ENCODE measurements around the gene SPDEF. TPM values are rescaled to one million over a fixed set of nuclear protein-coding genes. Genes with fewer than 3 reads are reported as not detected.

The SPDEF gene
- total RNA-seq, 4 donors from 2014 or later: 9.1 to 47.9 (median 28.7) TPM

DNA sequence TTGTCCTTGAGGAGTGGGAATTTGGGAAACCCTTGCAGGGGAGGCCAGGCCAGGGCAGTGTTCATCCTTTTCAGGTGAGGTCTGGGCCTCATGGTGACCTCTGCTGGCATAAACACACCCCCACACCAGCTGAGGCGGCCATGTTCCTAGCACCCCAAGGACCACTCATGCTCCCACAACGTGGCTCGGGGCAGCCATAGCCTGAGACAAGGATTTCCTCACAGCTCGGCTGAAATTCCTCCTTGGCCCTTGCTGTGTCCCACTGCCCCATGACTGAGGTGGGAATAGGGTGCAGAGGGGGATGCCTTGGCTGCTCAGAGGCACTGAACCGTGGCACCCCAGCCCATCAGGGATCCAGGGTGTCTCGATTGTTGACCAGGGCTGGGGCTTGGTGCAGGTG is 27.3 kb upstream of the SPDEF start:
- intact Hi-C loops (cut with DNase I; ENCODE audit: low total_unique reads): no loop called here
- no peak overlapping the region for H3K4me3 ChIP-seq (ENCODE audit: low read depth, poor library complexity, severe bottlenecking)
- TF ChIP-seq, protein P1, sequence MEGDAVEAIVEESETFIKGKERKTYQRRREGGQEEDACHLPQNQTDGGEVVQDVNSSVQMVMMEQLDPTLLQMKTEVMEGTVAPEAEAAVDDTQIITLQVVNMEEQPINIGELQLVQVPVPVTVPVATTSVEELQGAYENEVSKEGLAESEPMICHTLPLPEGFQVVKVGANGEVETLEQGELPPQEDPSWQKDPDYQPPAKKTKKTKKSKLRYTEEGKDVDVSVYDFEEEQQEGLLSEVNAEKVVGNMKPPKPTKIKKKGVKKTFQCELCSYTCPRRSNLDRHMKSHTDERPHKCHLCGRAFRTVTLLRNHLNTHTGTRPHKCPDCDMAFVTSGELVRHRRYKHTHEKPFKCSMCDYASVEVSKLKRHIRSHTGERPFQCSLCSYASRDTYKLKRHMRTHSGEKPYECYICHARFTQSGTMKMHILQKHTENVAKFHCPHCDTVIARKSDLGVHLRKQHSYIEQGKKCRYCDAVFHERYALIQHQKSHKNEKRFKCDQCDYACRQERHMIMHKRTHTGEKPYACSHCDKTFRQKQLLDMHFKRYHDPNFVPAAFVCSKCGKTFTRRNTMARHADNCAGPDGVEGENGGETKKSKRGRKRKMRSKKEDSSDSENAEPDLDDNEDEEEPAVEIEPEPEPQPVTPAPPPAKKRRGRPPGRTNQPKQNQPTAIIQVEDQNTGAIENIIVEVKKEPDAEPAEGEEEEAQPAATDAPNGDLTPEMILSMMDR (IDR thresholded peaks at IDR 0.05): no peak
- no peak for TF ChIP-seq POLR2A (IDR thresholded peaks at IDR 0.05)
- WGBS, 2 donors: 83 to 87% methylated on average over 6 of the region's 6 CpGs
- DNase-seq (ENCODE audit: low spot score in 2 of 2): no peak

DNA sequence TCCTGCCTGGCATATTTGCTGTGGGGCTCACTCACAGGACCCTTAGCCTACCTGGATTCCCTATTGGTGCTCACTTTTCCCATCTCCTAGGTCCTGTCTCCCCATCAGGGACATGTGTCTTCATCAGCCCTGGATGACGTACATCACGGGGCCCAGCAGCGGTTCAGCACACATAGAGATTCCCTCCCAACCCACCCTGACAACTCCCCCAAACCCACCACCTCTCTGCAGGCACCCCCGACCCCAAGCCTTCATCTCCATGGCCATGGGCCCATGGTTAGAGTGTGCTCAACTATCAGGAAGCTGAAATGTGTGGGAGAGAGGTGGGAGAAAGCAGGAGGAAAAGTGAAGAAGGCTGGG is 25.4 kb upstream of the SPDEF start:
- no peak for DNase-seq (ENCODE audit: low spot score in 2 of 2)
- 86 to 98% methylated on average over 4 of the region's 4 CpGs for WGBS, 2 donors
- TF ChIP-seq, protein P1 (IDR thresholded peaks at IDR 0.05): no peak
- TF ChIP-seq POLR2A (IDR thresholded peaks at IDR 0.05): no peak
- intact Hi-C loops (cut with DNase I; ENCODE audit: low total_unique reads): no loop called here
- H3K4me3 ChIP-seq (ENCODE audit: low read depth, poor library complexity, severe bottlenecking): no peak overlapping the region

DNA sequence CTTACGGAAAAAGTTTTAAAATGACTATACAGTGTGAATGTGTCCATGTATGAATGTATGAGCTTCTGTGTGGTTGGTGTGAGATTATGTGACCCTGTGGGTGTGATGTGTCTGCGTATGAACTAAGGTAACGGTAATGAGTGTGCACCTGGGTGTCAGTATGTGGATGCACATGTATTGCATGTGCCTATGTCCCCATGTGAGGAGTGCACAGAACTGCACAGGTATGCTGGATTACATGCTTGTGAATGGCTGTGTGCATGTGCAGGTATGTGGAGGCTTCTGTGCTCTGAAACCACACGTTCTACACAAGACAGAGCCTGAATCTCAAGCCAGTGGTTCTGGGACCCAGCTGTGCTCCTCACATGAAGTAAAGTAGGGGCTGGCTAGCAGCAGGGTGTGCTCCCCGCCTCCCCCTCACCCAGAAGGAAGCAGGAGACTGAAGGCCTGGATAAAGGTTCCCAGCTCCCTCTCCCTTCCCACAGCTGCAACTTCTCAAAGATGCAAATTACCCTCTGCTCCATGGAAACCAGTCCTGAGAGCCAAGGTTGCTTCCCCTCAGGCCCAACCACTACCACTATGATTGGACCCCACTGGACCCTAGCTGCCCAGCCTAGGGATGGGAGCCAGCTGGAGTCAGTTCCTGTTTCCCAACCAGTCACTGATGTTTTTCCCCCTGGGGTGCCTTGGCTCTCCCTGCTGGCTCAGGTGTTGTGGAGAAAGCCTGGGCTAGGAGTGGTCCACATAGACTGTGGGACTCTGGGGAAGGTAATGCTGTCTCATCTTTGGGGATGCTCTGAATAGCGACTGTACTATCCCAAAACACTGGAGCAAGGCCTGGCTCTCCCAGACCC is 24.8 kb upstream of the SPDEF start:
- TF ChIP-seq, protein P1 (IDR thresholded peaks at IDR 0.05): no peak
- 80 to 87% methylated on average over 6 of the region's 6 CpGs for WGBS, 2 donors
- intact Hi-C loops (cut with DNase I; ENCODE audit: low total_unique reads): no loop called here
- no peak for DNase-seq (ENCODE audit: low spot score in 2 of 2)
- H3K4me3 ChIP-seq (ENCODE audit: low read depth, poor library complexity, severe bottlenecking): no peak overlapping the region

DNA sequence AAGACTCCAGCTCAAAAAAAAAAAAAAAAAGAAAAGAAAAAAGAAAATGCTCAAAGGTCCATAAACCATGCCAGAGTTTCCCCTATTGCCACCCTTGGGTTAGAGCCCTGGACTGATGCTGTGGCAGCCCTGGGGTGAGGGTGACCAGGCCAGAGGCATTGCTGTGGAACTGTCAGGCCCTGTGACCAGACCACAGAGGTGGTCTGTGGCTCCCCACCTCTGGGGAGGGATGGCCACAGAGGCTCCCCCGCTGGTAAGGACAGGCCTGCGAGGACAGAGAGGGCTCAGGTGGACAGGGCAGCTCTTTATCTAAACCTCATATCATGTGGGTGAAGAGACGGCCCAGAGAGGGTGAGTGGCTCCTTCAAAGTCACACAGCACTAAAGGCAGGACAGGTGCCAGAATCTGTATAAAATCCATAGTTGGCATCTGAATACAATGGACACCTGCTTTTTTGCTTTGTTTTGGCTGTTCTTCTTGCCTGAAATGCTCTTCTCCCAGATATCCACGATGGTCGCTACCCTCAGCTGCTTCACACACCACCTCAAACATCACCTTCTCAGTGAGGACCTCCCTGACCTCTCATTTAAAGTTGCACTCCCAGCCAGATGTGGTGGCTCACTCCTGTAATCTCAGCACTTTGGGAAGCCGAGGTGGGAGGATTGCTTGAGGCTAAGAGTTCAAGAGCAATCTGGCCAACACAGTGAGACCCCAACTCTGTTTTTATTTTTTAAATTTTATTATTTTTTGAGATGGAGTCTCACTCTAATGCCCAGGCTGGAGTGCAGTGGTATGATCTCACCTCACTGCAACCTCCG is 22.5 kb upstream of the SPDEF start:
- WGBS, 2 donors: 84 to 95% methylated on average over 7 of the region's 7 CpGs
- intact Hi-C loops (cut with DNase I; ENCODE audit: low total_unique reads): no loop called here
- no peak overlapping the region for H3K4me3 ChIP-seq (ENCODE audit: low read depth, poor library complexity, severe bottlenecking)
- DNase-seq (ENCODE audit: low spot score in 2 of 2): no peak
- TF ChIP-seq POLR2A (IDR thresholded peaks at IDR 0.05): no peak
- TF ChIP-seq, protein P1 (IDR thresholded peaks at IDR 0.05): no peak

DNA sequence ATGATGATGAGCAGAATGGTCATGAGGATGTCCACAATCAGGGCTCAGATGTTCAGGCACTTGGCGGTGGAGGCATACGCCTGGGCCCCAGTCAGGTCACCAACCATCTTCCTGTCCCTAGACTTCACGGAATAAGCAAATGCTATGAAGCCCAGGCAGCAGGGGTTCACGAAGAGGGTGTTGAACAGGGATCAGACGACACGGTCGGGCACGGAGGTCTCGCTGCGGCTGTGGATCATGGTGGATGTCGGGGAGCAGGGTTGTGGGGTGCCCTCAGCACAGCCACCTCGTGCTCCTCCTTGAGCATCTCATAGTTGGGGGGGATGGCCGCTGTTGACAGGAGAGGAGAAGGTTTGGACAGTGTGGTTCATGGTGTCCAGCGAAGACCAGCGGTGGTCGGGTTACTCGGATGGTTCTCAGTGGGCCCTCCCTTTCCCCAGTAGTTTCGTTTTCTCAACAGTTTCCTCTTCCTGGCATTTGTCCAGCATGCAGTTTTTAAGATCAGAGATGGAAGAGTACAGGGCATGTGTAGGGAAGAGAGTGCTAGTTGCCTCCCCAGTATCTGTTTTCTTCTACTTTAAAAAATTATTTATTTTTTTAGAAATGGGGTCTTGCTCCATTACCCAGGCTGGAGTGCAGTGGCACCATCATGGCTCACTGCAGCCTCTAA is 20.3 kb upstream of the SPDEF start:
- intact Hi-C loops (cut with DNase I; ENCODE audit: low total_unique reads): no loop called here
- TF ChIP-seq, protein P1 (IDR thresholded peaks at IDR 0.05): no peak
- TF ChIP-seq POLR2A (IDR thresholded peaks at IDR 0.05): no peak
- WGBS, 2 donors: 85 to 86% methylated on average over 18 of the region's 18 CpGs
- DNase-seq (ENCODE audit: low spot score in 2 of 2): no peak
- H3K4me3 ChIP-seq (ENCODE audit: low read depth, poor library complexity, severe bottlenecking): no peak overlapping the region

Measured in lower leg skin (tissue), 4 donors.